ENCODE data around the gene IL32.

DNA sequence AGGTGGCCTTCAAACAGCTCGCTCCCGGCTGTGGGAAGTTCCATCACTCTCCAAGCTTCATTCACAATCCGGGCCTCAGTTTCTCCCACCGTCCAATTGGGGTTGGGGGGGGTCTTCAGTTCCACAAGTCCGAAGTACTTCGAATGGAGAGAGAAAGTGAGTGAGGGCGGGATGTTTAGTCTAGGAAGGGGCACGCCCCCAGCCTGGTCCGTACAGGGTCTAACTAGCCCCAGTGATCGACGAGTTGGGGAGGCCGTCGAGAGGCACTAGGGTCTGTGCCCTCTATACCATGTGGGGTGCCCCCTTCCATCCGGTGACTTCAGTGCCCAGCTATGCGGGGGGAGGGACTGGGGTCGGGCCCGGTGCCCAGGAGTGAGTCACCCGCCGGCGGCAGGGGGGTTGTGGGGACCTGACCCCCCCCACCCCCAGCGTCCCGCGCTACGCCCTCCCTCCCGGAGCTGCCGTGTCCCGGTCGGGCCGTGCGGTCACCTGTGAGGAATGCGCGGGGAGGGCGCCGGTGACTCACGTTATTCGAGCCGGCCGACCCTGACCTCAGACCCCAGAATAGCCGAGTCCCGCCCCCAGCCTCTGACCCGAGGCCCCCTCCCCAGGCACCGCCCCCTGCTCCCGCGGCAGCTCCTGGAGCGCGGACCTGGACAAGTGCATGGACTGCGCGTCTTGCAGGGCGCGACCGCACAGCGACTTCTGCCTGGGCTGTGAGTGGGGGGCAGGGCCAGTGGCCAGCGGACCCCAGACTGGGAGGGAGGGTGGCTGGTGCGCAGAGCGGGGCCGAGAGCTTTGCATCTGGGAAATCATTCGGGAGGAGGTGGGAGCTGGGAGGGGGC is 44.6 kb upstream of the IL32 start:
- TF ChIP-seq, protein P1, sequence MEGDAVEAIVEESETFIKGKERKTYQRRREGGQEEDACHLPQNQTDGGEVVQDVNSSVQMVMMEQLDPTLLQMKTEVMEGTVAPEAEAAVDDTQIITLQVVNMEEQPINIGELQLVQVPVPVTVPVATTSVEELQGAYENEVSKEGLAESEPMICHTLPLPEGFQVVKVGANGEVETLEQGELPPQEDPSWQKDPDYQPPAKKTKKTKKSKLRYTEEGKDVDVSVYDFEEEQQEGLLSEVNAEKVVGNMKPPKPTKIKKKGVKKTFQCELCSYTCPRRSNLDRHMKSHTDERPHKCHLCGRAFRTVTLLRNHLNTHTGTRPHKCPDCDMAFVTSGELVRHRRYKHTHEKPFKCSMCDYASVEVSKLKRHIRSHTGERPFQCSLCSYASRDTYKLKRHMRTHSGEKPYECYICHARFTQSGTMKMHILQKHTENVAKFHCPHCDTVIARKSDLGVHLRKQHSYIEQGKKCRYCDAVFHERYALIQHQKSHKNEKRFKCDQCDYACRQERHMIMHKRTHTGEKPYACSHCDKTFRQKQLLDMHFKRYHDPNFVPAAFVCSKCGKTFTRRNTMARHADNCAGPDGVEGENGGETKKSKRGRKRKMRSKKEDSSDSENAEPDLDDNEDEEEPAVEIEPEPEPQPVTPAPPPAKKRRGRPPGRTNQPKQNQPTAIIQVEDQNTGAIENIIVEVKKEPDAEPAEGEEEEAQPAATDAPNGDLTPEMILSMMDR (IDR thresholded peaks at IDR 0.05): no peak
- TF ChIP-seq EZH2 (IDR thresholded peaks at IDR 0.05): no peak

All from neural progenitor cell (in vitro differentiated cells).